Colonic mucosa (tissue), 4 donors: ENCODE data around the gene SLC25A21. TPM values are rescaled to one million over a fixed set of nuclear protein-coding genes. Genes with fewer than 3 reads are reported as not detected.

ENCODE experiments used
- DNase-seq: peaks from one replicate; pipeline ENCODE4 v3.0.0-alpha.2; 2020
- H3K27ac ChIP-seq: fragments of 200-600 bp; one replicate; pipeline ENCODE4 v1.8.0; 2021
- H3K27me3 ChIP-seq: fragments of 200-600 bp; one replicate; pipeline ENCODE4 v1.8.0; 2021
- H3K36me3 ChIP-seq: fragments of 200-600 bp; one replicate; pipeline ENCODE4 v1.8.0; 2021
- H3K4me1 ChIP-seq: fragments of 200-600 bp; one replicate; pipeline ENCODE4 v1.8.0; 2021; ENCODE audit warnings: mild to moderate bottlenecking
- H3K4me3 ChIP-seq: fragments of 200-600 bp; one replicate; pipeline ENCODE4 v1.8.0; 2021
- H3K9ac ChIP-seq, 2 donors: one replicate each; pipeline ENCODE4 v1.7.0; 2013; ENCODE audit warnings: control low read depth in 2 of 2, low read depth in 2 of 2, low read length in 2 of 2
- H3K9me3 ChIP-seq: fragments of 200-600 bp; one replicate; pipeline ENCODE4 v1.8.0; 2021
- intact Hi-C: fragments of 100-400 bp; cut with DNase I; formaldehyde crosslinking; loops from one replicate; pipeline ENCODE4 v1.14.1; 2022
- total RNA-seq, 2 donors: library from RNA; stranded (reverse); fragmentation: NEBNext Ultra II Directional in 1 of 2; extraction: Animal tissue kit (Norgen Biotek cat#: 25700) in 1 of 2; gene quantifications; one replicate each; pipeline ENCODE4 v1.2.1, GENCODE V29; 2021
- TF ChIP-seq, protein P1 (sequence below): fragments of 200-600 bp; IDR thresholded peaks from one replicate; pipeline ENCODE4 v1.8.0; 2022; ENCODE audit warnings: antibody characterized with exemption, mild to moderate bottlenecking
- donor health status: healthy.
- donor health status: DM: no; HTN: no; CAD: no.
- donor health status: DM: no; HTN: no; CAD: no.

SLC25A21 gene
- total RNA-seq, 2 donors from 2014 or later: 0.77 to 0.82 TPM

DNA sequence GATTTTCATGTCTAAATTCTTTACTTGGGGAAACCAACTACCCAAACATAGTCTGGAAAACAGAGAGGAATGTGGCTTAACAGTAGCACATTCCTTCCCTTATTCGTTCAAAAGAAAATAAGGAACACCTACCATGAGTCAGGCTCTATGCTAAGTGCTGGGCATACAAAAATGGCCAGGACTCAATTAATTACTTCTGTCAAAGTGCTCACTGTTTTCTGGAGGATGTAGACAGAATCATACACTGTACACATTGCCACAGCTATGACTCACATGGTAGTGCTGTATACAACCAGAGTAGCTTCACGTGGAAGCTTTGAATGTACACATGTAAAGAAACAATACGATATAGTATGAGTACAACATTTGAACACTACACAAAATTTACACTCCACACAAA lies 50.1 kb downstream of the SLC25A21 start:
- H3K4me3 ChIP-seq: no peak overlapping the region
- H3K36me3 ChIP-seq: no peaks in the 10 kb centered on the region
- TF ChIP-seq, protein P1, sequence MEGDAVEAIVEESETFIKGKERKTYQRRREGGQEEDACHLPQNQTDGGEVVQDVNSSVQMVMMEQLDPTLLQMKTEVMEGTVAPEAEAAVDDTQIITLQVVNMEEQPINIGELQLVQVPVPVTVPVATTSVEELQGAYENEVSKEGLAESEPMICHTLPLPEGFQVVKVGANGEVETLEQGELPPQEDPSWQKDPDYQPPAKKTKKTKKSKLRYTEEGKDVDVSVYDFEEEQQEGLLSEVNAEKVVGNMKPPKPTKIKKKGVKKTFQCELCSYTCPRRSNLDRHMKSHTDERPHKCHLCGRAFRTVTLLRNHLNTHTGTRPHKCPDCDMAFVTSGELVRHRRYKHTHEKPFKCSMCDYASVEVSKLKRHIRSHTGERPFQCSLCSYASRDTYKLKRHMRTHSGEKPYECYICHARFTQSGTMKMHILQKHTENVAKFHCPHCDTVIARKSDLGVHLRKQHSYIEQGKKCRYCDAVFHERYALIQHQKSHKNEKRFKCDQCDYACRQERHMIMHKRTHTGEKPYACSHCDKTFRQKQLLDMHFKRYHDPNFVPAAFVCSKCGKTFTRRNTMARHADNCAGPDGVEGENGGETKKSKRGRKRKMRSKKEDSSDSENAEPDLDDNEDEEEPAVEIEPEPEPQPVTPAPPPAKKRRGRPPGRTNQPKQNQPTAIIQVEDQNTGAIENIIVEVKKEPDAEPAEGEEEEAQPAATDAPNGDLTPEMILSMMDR: no peak
- no peaks in the 10 kb centered on the region for H3K4me1 ChIP-seq
- intact Hi-C loops: no loop called here
- H3K9me3 ChIP-seq: no peaks in the 10 kb centered on the region
- no peak for DNase-seq
- H3K9ac ChIP-seq: no peak overlapping the region
- H3K27me3 ChIP-seq: no peaks in the 10 kb centered on the region
- no peak overlapping the region for H3K27ac ChIP-seq

DNA sequence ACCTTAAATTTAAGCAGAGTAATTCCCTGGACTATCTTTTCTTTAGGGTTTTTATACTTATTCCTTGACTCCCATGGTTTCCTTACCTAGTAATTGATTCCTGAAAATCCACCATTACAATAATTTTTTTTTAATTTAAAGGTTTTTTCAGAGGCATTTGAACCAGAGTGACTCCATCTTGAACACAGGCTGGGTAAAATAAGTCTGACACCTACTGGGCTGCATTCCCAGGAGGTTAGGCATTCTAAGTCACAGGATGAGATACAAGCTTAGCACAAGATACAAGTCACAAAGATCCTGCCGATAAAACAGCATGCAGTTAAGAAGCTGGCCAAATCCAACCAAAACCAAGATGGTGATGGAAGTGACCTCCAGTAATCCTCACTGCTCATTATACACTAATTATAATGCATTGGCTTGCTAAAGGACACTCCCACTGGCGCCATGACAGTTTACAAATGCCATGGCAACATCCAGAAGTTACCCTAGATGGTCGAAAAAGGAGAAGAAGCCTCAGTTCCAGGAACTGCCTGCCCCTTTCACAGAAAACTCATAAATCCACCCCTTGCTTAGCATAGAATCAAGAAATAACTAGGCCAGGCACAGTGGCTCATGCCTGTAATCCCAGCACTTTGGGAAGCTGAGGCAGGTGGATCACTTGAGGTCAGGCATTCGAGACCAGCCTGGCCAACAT lies 53.6 kb downstream of the SLC25A21 start:
- H3K4me1 ChIP-seq: no peaks in the 10 kb centered on the region
- no peak overlapping the region for H3K4me3 ChIP-seq
- no peak overlapping the region for H3K27ac ChIP-seq
- intact Hi-C loops: no loop called here
- H3K36me3 ChIP-seq: no peaks in the 10 kb centered on the region
- DNase-seq: no peak
- no peak overlapping the region for H3K9ac ChIP-seq
- no peaks in the 10 kb centered on the region for H3K27me3 ChIP-seq
- TF ChIP-seq, protein P1: no peak
- H3K9me3 ChIP-seq: no peaks in the 10 kb centered on the region

DNA sequence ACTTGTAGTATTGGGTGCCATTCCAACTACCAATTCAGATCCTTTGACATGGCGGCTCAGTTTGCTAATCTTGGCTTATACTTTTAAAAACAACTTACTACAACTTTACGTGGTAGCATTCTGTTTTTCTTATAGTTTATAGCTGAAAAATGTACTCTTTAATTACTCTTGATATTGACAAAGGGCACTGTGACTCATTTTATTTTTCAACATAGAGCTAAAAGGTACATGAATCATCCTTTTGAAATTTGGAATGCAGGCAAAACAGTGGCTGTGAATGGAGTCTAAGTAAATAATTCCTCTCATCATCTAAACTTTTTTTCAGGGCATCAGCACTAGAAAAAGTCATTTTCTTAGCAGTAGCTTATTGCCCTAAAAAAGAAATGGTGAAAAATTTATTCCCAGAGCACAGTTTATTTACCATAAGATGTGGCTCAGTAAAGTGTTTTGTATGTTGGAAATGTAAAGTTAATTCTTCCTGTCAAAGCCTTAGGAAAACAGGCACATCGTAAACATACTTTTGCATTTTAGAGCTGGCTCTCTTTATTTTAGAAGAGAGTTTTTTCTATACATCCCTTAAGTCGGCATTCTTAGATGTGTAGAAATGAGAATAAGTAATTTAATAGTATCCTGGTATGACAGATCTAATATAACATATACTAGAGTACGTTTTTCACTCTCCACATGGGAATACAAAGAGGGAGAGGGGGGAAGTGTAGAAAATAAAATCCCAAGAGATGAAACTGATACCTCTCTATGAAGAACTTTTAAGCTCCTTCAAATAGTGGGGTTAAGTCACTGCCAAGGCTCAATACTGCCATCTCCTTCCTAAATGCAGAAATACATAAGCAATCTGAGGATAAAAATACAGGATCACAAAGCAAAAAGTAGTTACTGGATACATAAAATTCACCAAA lies 55.2 kb downstream of the SLC25A21 start:
- DNase-seq: no peak
- intact Hi-C loops: no loop called here

DNA sequence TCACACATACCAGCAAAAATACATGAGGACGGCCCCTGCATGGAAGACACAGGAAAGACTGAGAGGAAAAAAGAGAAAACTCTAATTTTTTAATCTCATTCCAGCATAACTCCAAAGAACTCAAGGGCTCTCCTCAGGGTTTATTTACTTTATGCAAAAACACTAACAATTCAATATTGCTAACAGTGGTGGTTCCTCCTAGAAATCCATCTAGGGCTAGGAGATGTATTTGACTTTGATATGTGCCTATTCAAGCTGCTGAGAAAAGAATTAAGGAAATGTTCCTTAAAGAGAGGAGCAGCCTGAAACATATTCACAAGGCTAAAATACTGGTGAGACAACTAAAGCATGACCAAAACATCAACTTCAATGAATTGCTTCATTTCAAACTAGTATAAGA lies 57.0 kb downstream of the SLC25A21 start:
- H3K9me3 ChIP-seq: no peaks in the 10 kb centered on the region
- H3K4me3 ChIP-seq: no peak overlapping the region
- H3K36me3 ChIP-seq: no peaks in the 10 kb centered on the region
- TF ChIP-seq, protein P1: no peak
- H3K27me3 ChIP-seq: no peaks in the 10 kb centered on the region
- intact Hi-C loops: no loop called here
- no peak for DNase-seq
- H3K27ac ChIP-seq: no peak overlapping the region
- no peaks in the 10 kb centered on the region for H3K4me1 ChIP-seq
- H3K9ac ChIP-seq: no peak overlapping the region

More for the DNA sequence above, 55.2 kb downstream of the SLC25A21 start:
- Histone ChIP-seq H3K4me3 (no peak overlapping the region), H3K36me3 (no peaks in the 10 kb centered on the region), H3K27ac (no peak overlapping the region), H3K27me3 (no peaks in the 10 kb centered on the region), H3K9ac (no peak overlapping the region), H3K9me3 (no peaks in the 10 kb centered on the region), H3K4me1 (no peaks in the 10 kb centered on the region)
- TF ChIP-seq, protein P1: no peak

DNA sequence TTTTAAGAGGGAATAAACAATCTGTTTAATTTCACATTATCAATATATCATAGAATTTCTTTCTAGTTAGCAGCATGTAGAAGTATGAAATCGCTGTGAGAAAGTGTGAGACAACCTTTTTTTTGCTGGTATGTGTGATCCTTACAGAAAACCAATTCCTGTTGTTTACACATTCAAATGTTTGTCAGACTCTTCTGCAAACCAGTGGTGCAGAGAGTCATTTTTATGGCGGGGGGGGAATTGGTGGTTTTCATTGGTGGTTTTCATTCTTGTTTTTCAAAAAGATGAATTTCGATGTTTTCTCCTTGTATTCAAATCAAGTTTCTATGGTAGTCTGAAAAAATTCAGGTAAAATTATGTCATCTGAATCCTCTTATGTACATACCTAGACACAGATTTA lies 57.8 kb downstream of the SLC25A21 start:
- H3K27me3 ChIP-seq: no peaks in the 10 kb centered on the region
- TF ChIP-seq, protein P1: no peak
- H3K36me3 ChIP-seq: no peaks in the 10 kb centered on the region
- intact Hi-C loops: no loop called here
- no peaks in the 10 kb centered on the region for H3K9me3 ChIP-seq
- H3K27ac ChIP-seq: no peak overlapping the region
- no peak for DNase-seq
- no peak overlapping the region for H3K9ac ChIP-seq
- H3K4me3 ChIP-seq: no peak overlapping the region
- no peaks in the 10 kb centered on the region for H3K4me1 ChIP-seq
